Activated CD4-positive, alpha-beta T cell treated with anti-CD3 and anti-CD28 coated beads, Interleukin-10, Interleukin-2, amounts not matched to agents 100 ng/mL and 50 ng/mL, durations not matched to agents 16 hours and 8 hours (primary cell): ENCODE measurements around the gene SPG7.
"Not testable (repeated sequence)": the region's sequence is repeated elsewhere in the genome, so short reads cannot be mapped to it uniquely, and the experiment has no call there.

Source experiments
- DNase-seq: peaks from one replicate; pipeline ENCODE4 v3.0.0-alpha.2; 2020

Gene SPG7

DNA sequence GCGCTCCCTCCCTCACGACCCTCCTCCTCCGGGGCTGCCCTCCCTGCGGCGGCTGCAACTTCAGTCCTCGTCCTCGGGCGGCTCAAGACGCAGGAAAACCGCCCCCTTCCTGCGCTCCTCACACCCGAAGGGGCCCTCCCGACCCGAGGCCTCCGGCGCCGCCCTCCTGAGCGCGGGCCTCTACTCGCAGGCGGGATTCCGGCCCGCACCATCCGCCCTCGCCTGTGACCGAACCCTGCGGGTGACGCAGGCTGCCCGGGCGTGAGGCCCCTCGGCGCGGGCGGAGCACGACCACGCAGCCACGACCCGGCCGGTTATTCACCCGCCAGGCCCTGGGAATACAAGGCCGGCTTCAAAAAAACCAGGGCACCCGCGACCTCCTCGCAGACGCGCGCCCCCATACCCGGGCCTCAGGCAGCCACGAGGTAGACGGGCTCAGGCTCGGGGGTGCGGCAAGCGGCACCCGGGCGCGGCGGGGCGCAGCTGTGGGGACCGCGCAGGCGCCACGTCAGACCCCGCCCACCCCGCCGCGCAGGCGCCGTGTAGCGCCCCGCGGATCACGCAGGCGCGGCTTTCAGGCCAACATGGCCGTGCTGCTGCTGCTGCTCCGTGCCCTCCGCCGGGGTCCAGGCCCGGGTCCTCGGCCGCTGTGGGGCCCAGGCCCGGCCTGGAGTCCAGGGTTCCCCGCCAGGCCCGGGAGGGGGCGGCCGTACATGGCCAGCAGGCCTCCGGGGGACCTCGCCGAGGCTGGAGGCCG lies at the start of gene SPG7:
SPG7 (plus strand) TSS at position 570 of the 757 bp plus-strand sequence; CDS start at position 585, 15 bp downstream.
- DNase-seq: peak; percentile 93

DNA sequence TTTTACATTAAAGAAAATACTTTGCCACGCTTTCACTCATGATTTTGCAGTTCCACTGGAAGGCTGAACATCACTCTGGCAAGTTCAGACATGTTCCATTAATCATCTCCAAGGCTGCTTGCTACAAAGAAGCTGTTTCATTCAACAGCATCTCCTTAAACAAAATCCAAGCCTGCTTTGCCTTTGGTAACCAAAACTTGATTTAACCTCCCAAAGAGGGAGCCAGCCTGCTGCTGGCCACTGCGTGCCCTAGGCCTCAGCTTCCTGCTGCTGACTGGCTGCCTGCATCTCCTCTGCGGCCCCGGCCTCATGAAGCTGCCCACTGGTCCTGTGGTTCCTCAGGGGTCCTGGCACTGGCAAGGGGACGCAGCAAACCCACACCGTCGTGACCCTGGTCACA lies 49.7 kb upstream of the SPG7 start:
- no peak for DNase-seq

DNA sequence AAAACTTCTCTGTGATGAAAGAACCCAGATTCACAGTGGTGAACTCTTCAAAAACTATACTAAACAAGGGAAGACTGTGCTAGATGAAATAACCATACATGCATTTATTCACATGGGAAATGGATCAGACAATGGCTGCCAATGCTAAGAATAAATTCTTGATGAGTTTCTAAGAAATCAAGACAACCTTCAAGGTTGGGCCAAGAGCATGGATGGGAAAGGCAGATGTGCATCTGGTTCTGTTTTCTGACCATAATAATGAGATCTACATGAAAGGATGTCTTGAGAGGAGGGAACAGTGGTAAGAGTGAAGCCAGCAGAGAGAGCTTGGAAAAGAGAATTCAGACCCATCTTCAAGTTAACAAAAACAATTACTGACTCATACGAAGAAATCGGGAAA lies 49.2 kb upstream of the SPG7 start:
- no peak for DNase-seq

DNA sequence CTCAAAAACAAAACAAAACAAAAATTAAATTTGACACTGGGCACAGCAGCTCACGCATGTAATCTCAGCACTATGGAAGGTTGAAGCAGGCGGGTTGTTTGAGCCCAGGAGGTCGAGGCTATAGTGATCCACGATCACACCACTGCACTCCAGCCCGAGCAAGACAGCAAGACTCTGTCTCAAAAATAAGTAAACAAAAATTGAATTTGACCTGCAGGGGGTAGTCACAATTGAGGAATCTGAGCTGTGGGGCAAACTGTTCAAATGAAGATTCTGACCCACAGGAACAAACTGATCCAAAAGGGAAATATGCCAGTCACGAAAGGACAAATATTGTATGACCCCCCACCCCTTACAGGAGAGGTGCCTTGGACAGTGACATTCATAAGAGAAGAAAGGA lies 47.6 kb upstream of the SPG7 start:
- DNase-seq: no peak

DNA sequence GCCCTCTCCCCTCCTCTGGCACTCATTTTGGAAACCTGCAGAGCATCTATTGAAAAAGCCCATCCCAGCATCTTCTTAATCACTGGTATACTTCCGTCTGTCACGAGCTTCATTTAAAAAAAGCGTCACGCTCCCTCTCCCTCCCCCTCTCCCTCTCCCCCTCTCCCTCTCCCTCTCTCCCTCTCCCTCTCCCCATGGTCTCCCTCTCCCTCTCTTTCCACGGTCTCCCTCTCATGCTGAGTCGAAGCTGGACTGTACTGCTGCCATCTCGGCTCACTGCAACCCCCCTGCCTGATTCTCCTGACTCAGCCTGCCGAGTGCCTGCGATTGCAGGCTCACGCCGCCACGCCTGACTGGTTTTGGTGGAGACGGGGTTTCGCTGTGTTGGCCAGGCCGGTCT lies 46.3 kb upstream of the SPG7 start:
- DNase-seq: not testable (repeated sequence)

DNA sequence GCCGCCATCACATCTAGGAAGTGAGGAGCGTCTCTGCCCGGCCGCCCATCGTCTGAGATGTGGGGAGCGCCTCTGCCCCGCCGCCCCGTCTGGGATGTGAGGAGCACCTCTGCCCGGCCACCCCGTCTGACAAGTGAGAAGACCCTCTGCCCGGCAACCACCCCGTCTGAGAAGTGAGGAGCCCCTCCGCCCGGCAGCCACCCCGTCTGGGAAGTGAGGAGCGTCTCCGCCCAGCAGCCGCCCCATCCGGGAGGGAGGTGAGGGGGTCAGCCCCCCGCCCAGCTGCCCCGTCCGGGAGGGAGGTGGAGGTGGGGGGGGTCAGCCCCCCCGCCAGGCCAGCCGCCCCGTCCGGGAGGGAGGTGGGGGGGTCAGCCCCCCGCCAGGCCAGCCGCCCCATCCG lies 45.6 kb upstream of the SPG7 start:
- not testable (repeated sequence) for DNase-seq

DNA sequence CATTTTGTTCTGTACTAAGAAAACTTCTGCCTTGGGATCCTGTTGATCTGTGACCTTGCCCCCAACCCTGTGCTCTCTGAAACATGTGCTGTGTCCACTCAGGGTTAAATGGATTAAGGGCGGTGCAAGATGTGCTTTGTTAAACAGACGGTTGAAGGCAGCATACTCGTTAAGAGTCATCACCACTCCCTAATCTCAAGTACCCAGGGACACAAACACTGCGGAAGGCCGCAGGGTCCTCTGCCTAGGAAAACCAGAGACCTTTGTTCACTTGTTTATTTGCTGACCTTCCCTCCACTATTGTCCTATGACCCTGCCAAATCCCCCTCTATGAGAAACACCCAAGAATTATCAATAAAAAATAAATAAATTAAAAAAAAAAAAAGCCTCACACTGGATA lies 44.9 kb upstream of the SPG7 start:
- DNase-seq: not testable (repeated sequence)

DNA sequence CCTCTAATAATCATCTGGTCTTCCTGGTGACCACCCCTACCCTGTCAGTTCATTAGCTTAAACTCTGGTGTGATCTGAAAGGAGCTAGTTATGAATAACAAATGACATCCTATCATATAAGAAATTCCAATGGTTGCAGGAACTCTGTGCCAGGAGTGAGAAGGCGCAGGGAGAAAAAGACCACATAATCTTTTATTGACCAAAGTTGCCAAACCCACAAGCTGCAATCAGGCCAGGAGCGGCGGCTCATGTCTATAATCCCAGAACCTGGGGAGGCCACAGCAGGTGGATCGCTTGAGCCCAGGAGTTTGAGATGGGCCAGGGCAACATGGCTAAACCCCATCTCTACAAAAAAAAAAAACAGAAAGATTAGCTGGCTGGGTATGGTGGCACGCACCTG lies 41.3 kb upstream of the SPG7 start:
- DNase-seq: no peak

DNA sequence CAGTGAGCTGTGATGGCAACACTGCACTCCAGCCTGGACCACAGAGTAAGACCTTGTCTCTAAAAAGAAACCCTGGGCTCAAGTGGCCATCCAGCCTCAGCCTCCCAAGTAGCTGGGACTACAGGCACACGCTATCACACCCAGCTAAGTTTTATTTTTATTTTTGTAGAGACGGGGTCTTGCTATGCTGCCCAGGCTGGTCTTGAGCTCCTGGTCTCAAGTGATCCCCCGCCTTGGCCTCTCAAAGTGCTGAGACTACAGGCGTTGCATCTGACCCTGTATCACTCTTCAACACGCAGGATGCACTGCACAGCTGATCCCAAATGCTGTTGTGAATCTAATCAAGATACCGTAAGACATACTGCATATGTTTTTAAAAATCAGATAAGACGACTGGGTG lies 40.8 kb upstream of the SPG7 start:
- no peak for DNase-seq

DNA sequence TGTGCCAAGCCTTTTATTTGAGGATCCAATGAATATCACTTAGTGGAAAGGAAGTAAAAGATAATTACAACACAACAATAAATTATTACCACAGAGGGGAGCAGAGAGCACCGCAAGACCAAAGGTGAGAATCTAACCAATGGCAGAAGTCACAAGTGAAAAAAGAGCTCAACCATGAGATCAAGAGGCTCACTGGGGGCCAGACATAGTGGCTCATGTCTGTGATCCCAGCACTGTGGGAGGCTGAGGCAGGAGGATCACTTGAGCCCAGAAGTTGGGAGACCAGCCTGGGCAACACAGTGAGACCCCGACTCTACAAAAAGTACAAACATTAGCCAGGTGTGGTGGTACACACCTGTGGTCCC lies 35.5 kb upstream of the SPG7 start:
- no peak for DNase-seq

DNA sequence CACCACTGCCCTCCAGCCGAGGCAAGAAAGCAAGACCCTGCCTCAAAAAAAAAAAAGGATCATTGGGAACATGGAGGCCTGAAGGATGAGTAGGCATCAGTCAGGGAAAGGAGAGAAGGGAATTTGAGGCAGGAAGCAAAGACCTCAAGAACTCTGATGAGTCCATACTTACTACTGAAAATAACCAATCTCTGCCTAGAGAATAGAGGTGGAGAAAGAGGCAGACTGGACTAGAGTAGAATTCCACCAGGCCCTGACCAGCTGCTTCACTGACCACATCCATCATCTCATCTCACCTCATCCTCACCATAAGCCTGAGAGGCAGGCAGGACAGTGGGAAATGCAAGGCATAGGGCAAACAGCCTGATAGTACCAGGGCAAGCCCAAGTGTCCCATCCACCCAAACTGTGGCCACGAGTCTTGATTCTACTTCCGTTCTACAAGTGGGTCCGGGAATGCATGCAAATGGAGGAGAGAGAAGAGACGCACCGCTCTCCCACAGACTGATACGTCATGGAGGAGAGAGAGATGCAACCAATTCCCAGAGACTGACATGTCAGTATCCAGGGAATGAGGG lies 35.0 kb upstream of the SPG7 start:
- no peak for DNase-seq

DNA sequence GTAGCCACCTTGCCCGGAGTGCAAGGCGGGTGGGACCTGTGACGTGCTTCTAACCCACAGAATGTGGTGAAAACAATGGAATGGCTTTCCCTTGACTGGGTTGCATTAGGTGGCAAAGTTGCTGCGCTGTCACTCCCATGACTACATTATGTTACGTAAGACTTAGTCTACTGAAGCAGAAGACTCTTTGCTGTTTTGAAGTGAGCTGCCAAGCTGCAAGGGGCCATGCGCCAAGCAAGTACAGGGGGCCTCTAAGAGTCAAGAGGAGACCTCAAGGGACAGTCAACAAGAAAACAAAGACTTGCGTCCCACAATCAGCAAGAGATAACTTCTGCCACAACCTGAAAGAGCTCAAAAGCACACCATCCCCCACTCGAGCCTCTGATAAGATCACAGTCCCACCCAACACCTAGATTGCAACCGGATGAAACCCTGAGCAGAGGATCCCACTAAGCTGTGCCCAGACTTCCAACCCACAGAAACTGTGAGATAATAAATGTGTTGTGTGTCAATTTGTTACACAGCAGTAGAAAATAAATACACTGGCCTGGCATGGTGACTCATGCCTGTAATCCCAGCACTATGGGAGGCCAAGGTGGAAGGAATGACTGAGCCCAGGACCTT lies 34.3 kb upstream of the SPG7 start:
- DNase-seq: peak; percentile 35

DNA sequence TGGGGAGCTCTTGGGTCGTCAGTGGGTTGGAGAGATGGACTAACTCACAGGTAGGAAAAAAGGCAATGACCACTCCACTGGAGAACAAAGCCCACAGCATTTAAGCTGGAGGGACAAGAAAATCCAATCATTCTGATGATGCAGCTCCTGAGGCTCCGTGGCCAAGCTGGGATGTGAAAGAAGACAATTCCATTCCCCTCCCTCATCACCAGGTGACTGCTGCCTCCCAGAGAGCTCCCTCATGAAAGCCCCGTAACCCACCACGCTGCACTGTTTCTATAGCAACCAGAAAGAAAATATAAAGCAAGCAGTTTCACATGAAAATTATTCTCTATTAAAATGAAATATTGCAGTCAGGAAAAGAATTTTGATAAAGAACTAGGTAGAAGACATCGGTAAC lies 33.1 kb upstream of the SPG7 start:
- DNase-seq: no peak

DNA sequence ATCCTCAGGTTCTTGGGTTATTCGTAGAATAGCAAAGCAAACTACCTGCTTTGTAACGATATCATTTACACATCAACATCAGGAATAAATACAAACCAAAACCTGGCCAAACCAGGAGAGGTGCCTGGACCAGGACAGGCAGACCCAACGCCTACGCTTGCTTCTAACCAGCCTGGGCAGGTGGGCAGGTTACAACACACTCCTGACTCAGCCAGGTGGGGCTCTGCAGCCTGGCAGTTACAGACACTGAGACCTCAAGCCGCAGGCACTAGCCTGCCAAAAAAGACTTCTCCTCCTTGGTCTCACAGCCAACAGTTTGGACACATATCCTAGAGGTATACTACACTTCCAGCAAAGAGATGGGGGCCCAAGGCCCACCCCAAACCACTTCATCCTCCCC lies 31.8 kb upstream of the SPG7 start:
- no peak for DNase-seq

DNA sequence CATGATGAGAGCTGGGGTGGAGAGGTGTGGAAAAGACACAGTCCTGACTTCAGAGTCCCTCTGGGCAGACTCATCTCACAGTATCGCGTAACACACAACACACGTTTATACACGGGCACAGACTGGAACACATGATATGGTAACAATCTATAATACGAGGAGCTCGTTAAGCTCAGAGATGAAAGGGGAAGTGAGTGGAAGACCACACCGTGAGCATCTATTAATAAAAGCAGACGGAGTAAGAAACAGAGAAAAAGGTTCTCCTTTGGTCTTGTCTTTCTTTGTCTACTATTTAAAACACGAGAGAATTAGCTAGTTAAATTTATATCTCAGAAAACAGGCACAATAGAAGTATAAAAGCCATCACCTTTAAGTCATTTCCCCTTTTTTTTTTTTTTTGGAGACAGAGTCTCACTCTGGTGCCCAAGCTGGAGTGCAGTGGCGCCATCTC lies 31.4 kb upstream of the SPG7 start:
- DNase-seq: no peak

DNA sequence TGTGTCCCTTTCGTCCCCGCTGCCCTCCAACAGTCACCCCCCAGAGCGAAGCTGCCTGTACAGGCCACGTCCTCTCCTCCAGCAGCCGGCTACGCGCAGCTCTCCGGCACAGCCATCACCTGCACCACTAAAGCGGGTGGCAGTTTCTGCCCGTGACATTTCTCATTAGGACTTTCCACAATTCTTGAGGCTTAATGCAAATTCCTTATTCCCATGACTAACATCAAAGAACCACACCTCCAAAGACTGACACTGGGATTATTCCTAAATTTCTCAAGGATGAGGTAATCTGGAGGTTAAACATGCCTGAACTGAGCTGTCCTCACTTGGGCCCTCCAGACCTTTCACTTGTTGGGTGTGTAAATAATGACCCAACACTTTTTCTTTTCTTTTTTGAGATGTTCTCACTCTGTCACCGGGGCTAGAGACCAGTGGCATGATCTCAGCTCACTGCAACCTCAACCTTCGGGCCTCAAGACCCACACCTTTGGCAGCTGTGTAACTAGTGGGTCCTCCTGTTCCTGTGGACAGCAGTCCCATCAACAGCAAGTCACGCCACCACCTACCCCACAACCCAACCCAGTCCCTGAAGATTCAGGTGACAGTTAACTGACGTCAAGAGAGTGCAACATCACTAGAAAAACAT lies 29.5 kb upstream of the SPG7 start:
- no peak for DNase-seq

DNA sequence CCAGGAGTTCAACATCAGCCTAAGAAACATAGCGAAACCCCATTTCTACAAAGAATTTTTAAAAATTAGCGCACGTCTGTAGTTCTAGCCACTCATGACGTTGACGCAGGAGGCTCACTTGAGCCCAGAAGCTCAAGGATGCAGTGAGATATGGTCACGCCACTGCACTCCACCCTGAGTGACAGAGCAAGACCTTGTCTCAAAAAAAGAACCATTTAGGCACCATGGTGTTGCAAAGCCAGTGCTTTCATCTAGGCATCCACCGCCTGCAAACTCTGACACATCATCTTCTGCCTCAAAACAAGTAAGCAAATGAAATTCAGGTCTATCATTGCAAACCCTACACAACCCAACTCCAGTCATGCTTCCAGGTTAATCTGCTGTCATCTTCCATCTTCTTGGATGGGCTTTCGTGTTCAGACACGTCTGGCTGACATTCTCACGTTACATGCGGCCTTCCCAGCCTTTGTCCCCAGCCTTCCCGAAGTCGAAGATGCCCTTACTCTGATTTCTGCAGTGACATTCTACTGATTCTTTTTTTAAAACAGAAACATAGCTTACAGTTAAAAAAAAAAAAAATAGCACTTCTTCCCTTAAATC lies 26.7 kb upstream of the SPG7 start:
- DNase-seq: no peak

DNA sequence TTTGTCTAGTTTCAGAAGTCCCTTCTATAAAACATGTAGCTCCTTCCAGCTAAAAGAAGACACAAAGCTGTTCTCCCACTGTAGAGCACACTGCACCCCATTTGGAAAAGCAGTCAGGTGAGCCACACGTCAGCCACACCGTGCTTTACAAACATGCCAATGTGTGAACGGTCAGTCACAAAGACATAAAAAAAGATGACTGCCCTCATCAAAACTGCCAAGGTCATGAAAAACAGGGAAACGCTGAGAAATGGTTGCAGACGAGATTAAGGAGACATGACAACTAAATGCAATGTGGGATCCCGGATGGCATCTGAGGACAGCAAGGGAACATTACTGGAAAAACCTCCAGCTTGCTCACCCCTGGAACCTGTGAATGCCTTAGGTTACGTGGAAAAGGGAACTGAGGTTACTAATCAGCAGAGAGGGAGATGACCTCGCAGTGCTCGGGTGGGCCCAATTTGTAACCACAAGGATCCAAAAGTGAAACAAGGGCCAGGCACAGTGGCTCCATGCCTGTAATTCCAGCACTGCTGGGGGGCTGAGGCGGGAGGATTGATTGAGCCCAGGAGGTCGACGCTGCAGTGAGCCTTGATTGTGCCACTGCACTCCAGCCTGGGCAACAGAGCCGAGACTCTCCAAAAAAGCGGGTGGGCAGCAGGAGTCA lies 25.9 kb upstream of the SPG7 start:
- DNase-seq: no peak

DNA sequence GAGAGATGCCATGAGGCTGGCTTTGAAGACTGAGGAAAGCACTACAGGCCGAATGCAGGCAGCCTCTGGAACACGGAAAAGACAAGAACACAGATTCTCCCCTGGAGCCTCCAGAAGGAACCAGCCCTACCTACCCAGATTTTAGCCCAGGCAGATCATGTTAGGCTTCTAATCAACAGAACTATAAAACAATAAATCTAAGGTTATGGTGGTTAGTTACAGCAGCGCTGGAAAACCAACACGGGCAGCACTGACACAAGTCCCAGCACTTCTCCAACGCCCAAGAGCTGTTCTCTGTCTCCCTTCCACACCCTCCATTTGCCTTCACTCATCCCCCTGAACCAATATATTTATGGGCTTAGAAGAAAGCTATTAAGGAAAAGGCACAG lies 25.4 kb upstream of the SPG7 start:
- no peak for DNase-seq

DNA sequence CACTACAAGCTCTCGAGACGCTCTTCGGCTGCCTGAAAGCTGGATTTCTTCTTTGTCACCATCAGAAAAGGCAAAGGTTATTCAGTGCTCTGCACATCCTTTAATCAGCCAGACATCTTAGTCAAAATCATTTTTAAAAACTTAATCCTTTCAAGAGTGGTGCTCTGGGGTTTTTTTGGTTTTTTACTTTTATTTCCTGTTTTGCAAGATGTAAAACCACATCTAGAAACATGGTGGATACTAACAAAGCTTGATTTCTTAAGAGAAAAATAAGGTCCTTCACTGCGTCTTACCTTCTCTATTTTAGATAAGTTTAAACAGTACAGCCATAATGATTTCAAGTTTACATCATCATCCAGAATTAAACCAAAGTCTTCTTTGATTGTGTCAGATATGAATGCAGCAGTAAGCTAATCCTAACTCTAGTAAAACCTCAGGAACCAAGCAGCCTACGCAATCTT lies 24.1 kb upstream of the SPG7 start:
- DNase-seq: peak; percentile 55

DNA sequence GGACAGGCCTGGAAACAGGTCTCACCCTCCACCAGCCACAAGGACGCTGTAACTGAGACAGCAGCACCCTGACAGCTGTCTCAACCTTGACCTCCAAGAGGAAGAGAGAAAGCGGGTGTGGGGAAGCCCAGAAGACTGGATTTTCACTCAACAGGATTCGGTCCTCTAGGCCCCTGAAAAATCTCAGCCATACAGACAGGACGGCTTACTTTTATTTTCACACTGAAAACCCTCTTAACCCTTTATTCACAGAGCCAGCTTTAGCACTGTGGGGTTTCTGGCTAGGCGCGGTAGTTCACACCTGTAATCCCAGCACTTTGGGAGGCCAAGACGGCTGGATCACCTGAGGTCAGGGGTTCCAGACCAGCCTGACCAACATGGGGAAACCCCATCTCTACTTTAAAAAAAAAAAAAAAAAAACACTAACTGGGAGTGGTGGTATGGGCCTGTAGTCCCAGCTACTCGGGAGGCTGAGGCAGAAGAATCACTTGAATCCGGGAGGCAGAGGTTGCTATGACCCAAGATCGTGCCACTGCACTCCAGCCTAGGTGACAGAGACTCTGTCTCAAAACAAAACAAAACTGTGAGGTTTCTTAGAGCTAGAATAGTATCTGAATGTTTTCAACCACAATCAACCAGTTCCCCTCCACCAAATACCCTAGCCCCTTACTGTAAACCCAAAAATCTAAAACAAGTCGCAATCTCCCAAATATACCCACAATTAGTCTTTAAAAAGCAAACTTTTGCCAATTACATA lies 23.1 kb upstream of the SPG7 start:
- peak; percentile 72 for DNase-seq

DNA sequence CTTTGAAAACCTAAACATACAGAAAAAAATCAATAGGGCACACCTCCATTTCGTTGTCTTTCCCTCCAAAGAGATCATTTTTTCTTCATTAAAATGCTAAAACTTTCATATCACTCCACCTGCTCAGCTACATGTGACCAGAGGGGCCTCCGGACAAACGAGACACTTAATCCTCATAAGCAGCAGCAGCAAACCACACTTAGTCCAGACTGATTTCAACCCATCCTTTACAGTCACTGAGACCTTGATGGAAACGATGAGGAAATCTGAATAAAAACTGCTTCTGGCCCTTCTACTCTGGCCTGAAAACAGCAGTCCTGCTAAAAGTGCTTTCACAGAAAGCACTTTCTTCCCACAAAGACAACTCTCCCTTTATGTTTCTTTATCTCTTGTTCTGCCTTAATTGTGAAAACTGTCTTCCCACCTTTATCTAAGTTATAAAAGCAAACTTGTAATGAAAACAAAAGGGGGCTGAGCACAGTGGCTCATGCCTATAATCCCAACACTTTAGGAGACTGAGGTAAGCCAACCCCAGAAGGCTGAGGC lies 22.4 kb upstream of the SPG7 start:
- DNase-seq: peak; percentile 26
